ENCODE results near the gene KRT85.

Gene KRT85

GRCh38 chr12:52327830-52328500 lies 39.3 kb downstream of the KRT85 start:
- no peak overlapping the region for H3K4me3 ChIP-seq (ENCODE audit: low read depth, low read length)
- DNase-seq (ENCODE audit: low read depth) = no peak

GRCh38 chr12:52327052-52327829 lies 40.0 kb downstream of the KRT85 start:
- H3K4me3 ChIP-seq (ENCODE audit: low read depth, low read length) = no peak overlapping the region
- TF ChIP-seq CTCF (conservative IDR thresholded peaks at IDR 0.05; ENCODE audit: low read depth, low read length) = peak; percentile 88
- DNase-seq (ENCODE audit: low read depth) = peak; percentile 92

More at GRCh38 chr12:52327830-52328500, 39.3 kb downstream of the KRT85 start:
- no peak for TF ChIP-seq CTCF (conservative IDR thresholded peaks at IDR 0.05; ENCODE audit: low read depth, low read length)

GRCh38 chr12:52324153-52324444 lies 43.2 kb downstream of the KRT85 start:
- TF ChIP-seq CTCF (conservative IDR thresholded peaks at IDR 0.05; ENCODE audit: low read depth, low read length) = no peak
- H3K4me3 ChIP-seq (ENCODE audit: low read depth, low read length) = no peak overlapping the region
- DNase-seq (ENCODE audit: low read depth) = no peak

- H3K4me3 ChIP-seq (ENCODE audit: low read depth, low read length) = no peak overlapping the region
- DNase-seq (ENCODE audit: low read depth) = no peak
- no peak for TF ChIP-seq CTCF (conservative IDR thresholded peaks at IDR 0.05; ENCODE audit: low read depth, low read length)
These were observed 43.7 kb downstream of the KRT85 start for GRCh38 chr12:52323416-52324152.

- no peak for DNase-seq (ENCODE audit: low read depth)
- no peak for TF ChIP-seq CTCF (conservative IDR thresholded peaks at IDR 0.05; ENCODE audit: low read depth, low read length)
- no peak overlapping the region for H3K4me3 ChIP-seq (ENCODE audit: low read depth, low read length)
These were observed 44.3 kb downstream of the KRT85 start for GRCh38 chr12:52323001-52323400.

GRCh38 chr12:52322069-52322468 lies 45.2 kb downstream of the KRT85 start:
- no peak for DNase-seq (ENCODE audit: low read depth)
- TF ChIP-seq CTCF (conservative IDR thresholded peaks at IDR 0.05; ENCODE audit: low read depth, low read length) = no peak
- no peak overlapping the region for H3K4me3 ChIP-seq (ENCODE audit: low read depth, low read length)

All from choroid plexus epithelial cell (primary cell).